Measurements from ENCODE around the gene SCYL3. TPM values are rescaled to one million over a fixed set of nuclear protein-coding genes. Genes with fewer than 3 reads are reported as not detected.
"Not testable (repeated sequence)": the region's sequence is repeated elsewhere in the genome, so short reads cannot be mapped to it uniquely, and the experiment has no call there.

The SCYL3 gene
- total RNA-seq, 1 donor from 2014 or later = 12.0 TPM

- Histone ChIP-seq H3K36me3 (peaks cover 8% of the 10 kb centered on the region), H3K4me1 (peaks cover 14% of the 10 kb centered on the region), H3K4me3 (no peak overlapping the region), H3K27ac (no peak overlapping the region), H3K9me3 (no peaks in the 10 kb centered on the region), H3K27me3 (no peaks in the 10 kb centered on the region)
- no peak for ATAC-seq
- no peak for DNase-seq
- TF ChIP-seq, protein P1, sequence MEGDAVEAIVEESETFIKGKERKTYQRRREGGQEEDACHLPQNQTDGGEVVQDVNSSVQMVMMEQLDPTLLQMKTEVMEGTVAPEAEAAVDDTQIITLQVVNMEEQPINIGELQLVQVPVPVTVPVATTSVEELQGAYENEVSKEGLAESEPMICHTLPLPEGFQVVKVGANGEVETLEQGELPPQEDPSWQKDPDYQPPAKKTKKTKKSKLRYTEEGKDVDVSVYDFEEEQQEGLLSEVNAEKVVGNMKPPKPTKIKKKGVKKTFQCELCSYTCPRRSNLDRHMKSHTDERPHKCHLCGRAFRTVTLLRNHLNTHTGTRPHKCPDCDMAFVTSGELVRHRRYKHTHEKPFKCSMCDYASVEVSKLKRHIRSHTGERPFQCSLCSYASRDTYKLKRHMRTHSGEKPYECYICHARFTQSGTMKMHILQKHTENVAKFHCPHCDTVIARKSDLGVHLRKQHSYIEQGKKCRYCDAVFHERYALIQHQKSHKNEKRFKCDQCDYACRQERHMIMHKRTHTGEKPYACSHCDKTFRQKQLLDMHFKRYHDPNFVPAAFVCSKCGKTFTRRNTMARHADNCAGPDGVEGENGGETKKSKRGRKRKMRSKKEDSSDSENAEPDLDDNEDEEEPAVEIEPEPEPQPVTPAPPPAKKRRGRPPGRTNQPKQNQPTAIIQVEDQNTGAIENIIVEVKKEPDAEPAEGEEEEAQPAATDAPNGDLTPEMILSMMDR (IDR thresholded peaks at IDR 0.05) = no peak
- intact Hi-C loops (cut with DNase I) = no loop called here
Observed at GRCh38 chr1:169921080-169921479, 27.4 kb upstream of the SCYL3 start.

- Histone ChIP-seq H3K27me3 (no peaks in the 10 kb centered on the region), H3K36me3 (peaks cover 8% of the 10 kb centered on the region), H3K4me1 (no peaks in the 10 kb centered on the region), H3K4me3 (no peak overlapping the region), H3K27ac (no peak overlapping the region), H3K9me3 (no peaks in the 10 kb centered on the region)
- TF ChIP-seq, protein P1 (IDR thresholded peaks at IDR 0.05) = no peak
- intact Hi-C loops (cut with DNase I) = no loop called here
- ATAC-seq = no peak
- DNase-seq = no peak
Observed at GRCh38 chr1:169918927-169919326, 25.2 kb upstream of the SCYL3 start.

DNA sequence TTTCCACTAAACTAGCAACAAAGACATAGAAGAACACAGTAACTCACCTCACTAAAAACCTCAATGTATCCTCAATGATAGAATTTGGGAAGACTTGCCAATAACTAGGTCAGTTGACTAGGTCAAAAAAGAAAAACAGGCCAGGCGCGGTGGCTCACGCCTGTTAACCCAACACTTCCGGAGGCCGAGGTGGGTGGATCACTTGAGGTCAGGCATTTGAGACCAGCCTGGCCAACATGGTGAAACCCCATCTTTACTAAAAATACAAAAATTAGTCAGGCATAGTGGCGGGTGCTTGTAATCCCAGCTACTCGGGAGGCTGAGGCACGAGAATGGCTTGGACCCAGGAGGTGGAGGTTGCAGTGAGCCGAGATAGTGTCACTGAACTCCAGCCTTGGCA, 24.5 kb upstream of the SCYL3 start:
- H3K9me3 ChIP-seq; H3K36me3 ChIP-seq; H3K27ac ChIP-seq; intact Hi-C loops (cut with DNase I); ATAC-seq; DNase-seq; H3K4me1 ChIP-seq; H3K4me3 ChIP-seq; H3K27me3 ChIP-seq: not testable (repeated sequence)

- Histone ChIP-seq H3K9me3 (no peaks in the 10 kb centered on the region), H3K27ac (no peak overlapping the region), H3K4me3 (no peak overlapping the region), H3K36me3 (peaks cover 5% of the 10 kb centered on the region), H3K4me1 (no peaks in the 10 kb centered on the region), H3K27me3 (no peaks in the 10 kb centered on the region)
- TF ChIP-seq, protein P1 (IDR thresholded peaks at IDR 0.05) = no peak
- ATAC-seq (no peak), DNase-seq (no peak)
- intact Hi-C loops (cut with DNase I) = no loop called here
Observed at GRCh38 chr1:169915150-169915549, 21.5 kb upstream of the SCYL3 start.

DNA sequence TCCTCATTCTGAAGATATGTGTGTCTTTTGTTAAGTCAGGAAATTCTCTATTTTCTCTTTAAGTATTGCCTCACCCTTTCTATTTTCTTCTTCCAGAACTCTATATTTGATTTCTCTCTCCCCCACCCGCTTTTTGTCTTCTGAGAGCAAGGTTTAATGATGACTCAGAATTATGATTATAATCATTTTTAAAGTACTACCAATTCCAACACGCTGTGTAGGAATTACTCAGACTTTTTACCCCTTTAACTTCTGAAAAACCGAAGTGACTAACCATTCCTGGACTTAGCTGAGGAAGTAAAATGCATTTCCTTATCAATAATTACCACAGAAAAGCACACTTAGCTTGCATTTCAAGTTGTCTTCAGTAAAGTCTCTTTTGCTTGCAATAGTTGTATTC, 20.8 kb upstream of the SCYL3 start:
- Histone ChIP-seq H3K27me3 (no peaks in the 10 kb centered on the region), H3K27ac (no peak overlapping the region), H3K9me3 (no peaks in the 10 kb centered on the region), H3K36me3 (peaks cover 2% of the 10 kb centered on the region), H3K4me1 (no peaks in the 10 kb centered on the region), H3K4me3 (no peak overlapping the region)
- intact Hi-C loops (cut with DNase I) = no loop called here
- no peak for ATAC-seq
- TF ChIP-seq, protein P1 (IDR thresholded peaks at IDR 0.05) = no peak
- no peak for DNase-seq

- no peak for ATAC-seq
- Histone ChIP-seq H3K4me3 (no peak overlapping the region), H3K27me3 (no peaks in the 10 kb centered on the region), H3K9me3 (no peaks in the 10 kb centered on the region), H3K4me1 (no peaks in the 10 kb centered on the region), H3K27ac (no peak overlapping the region), H3K36me3 (no peaks in the 10 kb centered on the region)
- no peak for DNase-seq
- intact Hi-C loops (cut with DNase I) = no loop called here
- TF ChIP-seq, protein P1 (IDR thresholded peaks at IDR 0.05) = no peak
Observed at GRCh38 chr1:169909499-169909898, 15.8 kb upstream of the SCYL3 start.
